A549 treated with CpdA at 1 μM for 4 hours (cell line): ENCODE measurements around the gene FGA. TPM values are rescaled to one million over a fixed set of nuclear protein-coding genes. Genes with fewer than 3 reads are reported as not detected.

ENCODE experiments used
- total RNA-seq: library from RNA; stranded (reverse); fragments of 200-300 nt; extraction: Qiagen RNA extraction; gene quantifications from 5 replicates; pipeline ENCODE4 v1.2.3, GENCODE V29; 2022; ENCODE audit warnings: low read depth

FGA gene
- total RNA-seq = 5.8 to 8.7 TPM (median 6.3 TPM) in 5 replicates

DNA sequence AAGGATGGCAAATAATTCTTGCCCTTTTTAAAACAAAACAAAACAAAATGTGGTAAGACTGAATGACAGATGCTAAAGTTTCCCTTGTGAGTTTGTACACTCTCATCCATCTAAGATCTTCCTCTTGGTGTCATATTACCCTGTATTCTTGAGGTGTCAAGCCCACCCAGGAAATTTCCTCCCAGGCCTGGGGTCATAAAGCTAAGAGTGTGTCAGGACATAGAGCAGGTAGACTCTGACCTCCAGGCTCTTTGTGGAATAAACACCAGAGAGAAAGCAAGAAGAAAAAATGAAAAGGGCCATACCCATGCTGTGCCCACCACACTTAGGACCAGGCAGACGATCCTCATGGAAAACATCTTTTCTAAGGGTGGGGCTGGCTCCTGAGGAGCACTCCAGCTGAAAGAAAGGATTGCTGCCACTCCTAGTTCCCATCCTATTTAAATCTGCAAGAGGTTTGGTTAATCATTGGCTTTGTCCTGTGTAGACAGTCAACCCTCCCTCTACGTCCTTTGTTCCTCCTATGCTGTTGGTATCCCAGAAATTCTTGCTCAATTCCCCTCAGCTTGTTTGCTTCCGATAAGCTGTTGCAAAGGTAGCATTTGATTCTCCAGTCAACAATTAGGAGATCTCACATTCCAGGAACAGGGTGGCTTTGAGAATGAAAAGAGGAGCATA is at the start of gene FGA:
FGA (minus strand) TSS at position 414 of the 678 bp plus-strand sequence; CDS start at position 359, 55 bp downstream.

DNA sequence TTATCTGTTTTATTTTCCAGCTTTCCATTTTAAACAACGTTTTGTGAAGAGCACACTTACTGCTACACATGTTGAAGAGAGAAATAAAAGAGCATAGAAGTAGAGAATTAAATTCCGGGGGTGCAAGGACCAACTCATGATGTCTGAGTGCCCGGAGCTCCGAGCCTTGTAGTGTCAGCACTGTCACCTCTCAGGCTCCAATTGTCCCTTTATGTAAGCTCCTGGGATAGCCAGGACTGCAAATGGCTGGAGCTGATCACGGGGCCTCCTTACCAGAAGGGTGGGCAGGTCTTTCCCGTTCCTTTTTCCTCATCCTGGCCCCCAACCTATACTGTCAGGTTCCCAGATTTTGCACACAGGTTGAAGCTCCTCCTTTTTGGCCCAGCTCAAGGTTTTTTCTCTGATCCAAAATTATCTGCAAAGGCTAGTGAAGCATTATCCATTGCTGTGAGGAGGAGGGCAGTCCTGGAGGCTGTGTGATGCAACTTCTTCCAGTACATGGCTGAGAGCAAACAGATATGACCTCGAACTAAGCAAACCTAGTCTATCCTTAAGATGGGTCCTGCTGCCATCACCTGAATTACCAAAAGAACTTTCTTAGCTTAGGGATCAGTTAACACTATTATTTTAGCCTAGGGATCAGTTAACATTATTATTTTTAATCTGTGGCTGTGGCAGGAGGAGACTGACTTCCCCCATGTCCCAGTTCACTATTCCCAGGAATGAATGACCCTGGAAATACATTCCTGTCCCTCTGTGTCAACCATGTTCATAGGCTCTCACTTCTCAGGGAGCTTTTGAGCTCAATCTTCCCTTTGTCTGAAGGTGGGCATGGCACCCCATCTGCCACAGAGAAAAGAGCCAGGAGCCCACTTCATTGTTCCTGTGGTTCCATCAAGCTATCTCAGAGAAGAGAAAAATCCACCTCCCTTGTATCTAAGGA is 22.2 kb upstream of the FGA start, which contains the start of gene FGG:
FGG (minus strand) TSS at position 185 of the 943 bp plus-strand sequence; CDS start at position 138, 47 bp downstream.

DNA sequence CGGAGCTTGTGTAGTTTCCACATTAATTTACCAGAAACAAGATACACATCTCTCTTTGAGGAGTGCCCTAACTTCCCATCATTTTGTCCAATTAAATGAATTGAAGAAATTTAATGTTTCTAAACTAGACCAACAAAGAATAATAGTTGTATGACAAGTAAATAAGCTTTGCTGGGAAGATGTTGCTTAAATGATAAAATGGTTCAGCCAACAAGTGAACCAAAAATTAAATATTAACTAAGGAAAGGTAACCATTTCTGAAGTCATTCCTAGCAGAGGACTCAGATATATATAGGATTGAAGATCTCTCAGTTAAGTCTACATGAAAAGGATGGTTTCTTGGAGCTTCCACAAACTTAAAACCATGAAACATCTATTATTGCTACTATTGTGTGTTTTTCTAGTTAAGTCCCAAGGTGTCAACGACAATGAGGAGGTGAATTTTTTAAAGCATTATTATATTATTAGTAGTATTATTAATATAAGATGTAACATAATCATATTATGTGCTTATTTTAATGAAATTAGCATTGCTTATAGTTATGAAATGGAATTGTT is 27.8 kb downstream of the FGA start, which contains the start of gene FGB:
FGB (plus strand) TSS at position 315 of the 558 bp plus-strand sequence; CDS start at position 323, 8 bp downstream.

DNA sequence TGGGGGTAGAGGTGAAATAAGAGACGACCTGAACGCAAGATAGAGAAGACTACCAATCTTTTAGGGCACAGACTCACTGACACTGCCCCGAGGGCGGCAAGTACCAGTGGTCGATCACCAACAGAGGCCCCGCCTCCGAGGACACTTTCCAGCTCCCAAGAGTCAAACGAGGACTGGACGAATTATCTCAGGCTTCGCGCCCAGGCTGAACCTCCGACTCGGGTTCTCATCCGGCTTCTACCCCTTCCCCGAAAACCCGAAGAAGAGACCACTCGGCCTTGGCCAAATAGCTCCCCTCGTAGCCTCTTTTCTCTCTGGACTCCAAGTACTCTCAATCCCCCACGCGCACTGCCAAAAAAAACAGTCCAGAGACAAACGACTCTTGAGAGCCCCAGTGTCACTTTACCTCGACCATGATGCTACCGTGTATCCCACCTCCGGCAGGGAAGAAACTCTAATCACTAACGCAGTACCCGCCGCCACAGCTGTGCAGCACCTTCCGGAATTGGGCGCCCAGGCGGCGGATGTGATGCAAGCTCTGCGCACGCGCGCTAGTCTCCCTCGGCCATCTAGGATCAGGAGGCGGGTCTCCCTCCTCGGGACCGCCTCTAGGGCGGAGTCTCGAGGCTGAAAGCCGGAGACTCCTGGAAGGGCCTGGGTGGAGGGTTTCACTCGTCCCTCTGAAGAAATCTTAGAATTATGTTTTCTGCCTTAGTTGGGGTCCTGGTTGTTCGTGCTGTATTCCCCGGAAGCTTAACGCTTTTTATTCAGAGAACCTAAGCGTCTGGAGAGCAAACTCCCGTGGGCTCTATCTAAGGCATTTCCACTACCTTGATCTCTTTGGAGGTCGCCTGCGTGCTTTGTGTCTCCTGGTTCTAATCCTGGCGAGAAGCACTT is 40.4 kb downstream of the FGA start, which contains the start of gene PLRG1:
PLRG1 (minus strand) TSS at position 507 of the 897 bp plus-strand sequence; CDS start at position 415, 92 bp downstream.

Other genes starting within 250 kb of the FGA start
- 0.11 TPM in 1 of 5 replicates, not detected in the others for gene DCHS2, start 98.9 kb downstream of the FGA start, total RNA-seq
- gene PLRG1, start 40.3 kb downstream of the FGA start, total RNA-seq = 56.7 to 62.1 TPM (median 59.6 TPM) in 5 replicates
- 9.7 to 19.2 TPM (median 11.3 TPM) in 5 replicates for gene FGB, start 27.7 kb downstream of the FGA start, total RNA-seq
- gene FGG, start 21.9 kb upstream of the FGA start, total RNA-seq = 4.2 to 7.9 TPM (median 4.8 TPM) in 5 replicates
- gene LRAT, start 153.3 kb upstream of the FGA start, total RNA-seq = not detected in 5 replicates
- gene RBM46, start 190.5 kb upstream of the FGA start, total RNA-seq = not detected in 5 replicates